GM12872 (cell line): ENCODE measurements around the gene HILPDA.
A peak's percentile ranks its signal among the peaks of the same experiment; 100 is the strongest.

Experiments used
- TF ChIP-seq, protein P1 (sequence below): IDR thresholded peaks from 3 replicates; pipeline ENCODE4 v1.5.1; 2011; ENCODE audit warnings: low read depth, mild to moderate bottlenecking, low read length, moderate library complexity; ENCODE audit not compliant: insufficient read depth

HILPDA gene

DNA sequence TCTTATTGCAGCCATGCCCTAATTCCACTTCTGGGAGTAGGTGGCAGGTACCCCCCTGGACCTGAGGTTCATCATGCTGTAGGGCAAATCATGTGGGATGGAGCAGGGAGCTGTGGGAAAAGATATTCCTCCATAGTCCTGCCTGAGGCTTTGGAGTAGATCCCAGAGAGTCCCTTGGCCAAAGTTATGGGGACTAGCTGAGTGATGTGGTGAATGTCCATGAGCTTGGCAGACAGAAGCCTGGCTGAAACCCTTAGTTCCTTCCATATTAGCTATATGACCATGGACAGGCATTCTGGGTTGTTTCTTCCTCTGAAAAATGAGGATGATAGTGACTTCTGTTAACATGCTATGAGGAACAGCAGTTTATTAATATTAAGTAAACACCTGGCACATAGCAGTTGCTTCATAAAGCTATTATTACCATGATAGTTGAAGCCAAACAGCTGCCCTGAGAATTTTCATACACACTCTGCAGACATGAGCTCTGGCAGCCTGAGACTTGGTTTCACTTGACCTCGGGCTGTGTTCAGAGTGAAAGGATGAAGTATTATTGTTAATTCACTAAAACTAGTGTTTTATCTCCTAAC lies 30.9 kb upstream of the HILPDA start:
- TF ChIP-seq, protein P1, sequence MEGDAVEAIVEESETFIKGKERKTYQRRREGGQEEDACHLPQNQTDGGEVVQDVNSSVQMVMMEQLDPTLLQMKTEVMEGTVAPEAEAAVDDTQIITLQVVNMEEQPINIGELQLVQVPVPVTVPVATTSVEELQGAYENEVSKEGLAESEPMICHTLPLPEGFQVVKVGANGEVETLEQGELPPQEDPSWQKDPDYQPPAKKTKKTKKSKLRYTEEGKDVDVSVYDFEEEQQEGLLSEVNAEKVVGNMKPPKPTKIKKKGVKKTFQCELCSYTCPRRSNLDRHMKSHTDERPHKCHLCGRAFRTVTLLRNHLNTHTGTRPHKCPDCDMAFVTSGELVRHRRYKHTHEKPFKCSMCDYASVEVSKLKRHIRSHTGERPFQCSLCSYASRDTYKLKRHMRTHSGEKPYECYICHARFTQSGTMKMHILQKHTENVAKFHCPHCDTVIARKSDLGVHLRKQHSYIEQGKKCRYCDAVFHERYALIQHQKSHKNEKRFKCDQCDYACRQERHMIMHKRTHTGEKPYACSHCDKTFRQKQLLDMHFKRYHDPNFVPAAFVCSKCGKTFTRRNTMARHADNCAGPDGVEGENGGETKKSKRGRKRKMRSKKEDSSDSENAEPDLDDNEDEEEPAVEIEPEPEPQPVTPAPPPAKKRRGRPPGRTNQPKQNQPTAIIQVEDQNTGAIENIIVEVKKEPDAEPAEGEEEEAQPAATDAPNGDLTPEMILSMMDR, result no peak

- TF ChIP-seq, protein P1, result peak; percentile 95
These were observed 29.8 kb upstream of the HILPDA start for GRCh38 chr7:128425850-128426249.

DNA sequence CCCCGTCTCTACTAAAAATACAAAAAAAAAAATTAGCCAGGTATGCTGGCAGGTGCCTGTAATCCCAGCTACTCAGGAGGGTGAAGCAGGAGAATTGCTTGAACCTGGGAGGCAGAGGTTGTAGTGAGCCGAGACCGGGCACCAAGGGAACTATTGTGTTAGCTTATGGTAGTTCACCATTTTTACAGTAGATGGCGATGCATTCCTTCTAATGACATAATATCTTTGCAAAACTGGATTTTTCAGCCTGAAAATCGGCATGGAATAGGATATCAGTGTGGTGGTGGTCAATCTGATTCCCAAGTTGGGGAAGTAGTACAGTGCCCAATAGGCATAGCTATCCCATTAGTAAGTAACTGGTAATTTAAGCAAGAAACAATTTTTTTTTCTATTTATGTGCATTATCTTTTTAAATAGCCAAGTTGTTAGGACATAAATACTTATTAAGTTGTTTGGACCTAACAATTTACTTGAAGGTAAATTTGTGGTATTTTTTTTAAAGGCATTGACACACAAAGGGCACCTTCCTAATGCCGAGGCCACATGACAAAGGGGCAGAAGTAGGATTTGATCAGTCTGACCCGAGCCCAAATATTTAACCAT lies 28.3 kb upstream of the HILPDA start:
- TF ChIP-seq, protein P1, result peak; percentile 68

GRCh38 chr7:128430207-128430606 lies 25.5 kb upstream of the HILPDA start:
- TF ChIP-seq, protein P1, result peak; percentile 28; the same call in 2 of the 3 replicates

GRCh38 chr7:128431221-128431620 lies 24.5 kb upstream of the HILPDA start:
- TF ChIP-seq, protein P1, result no peak

GRCh38 chr7:128431754-128432153 lies 23.9 kb upstream of the HILPDA start:
- TF ChIP-seq, protein P1, result no peak

DNA sequence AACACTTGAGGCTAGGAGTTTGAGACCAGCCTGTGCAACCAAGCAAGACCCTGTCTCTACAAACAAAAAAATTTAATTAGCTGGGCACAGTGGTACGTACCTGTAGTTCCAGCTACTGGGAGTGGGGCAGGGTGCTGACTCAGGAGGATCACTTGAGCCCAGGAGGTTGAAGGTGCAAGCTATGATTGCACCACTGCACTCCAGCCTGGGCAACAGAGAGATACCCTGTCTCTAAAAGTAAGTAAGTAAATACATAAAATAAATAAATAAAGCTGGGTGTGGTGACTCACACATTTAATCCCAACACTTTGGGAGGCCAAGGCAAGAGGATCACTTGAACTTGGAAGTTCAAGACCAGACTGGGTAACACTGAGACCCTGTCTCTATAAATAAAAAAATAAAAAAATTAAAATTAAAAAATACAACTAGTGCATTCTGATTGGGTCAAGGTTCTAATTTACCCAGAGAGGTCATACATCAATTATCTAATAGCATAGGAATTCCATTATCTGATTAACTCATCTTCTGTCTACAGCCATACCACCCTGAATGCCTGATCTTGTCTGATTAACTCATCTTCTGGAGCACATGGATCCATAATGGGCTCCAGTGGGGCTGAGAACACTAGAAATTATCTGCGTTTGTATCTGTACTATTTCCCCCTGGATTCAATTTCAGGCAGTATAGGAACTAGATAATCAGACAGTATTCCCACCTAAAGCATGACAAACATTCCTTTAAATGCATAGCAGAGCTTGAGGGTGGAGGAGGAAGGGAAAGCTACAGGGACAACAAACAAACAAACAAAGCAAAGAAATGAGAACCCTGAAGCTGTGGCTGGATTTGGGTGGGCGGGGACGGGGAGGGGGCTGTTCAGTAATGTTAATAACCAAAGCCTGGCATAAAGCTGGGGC lies 21.0 kb upstream of the HILPDA start:
- TF ChIP-seq, protein P1, result no peak
